HepG2 (cell line): ENCODE measurements around the gene PLVAP. TPM values are rescaled to one million over a fixed set of nuclear protein-coding genes. Genes with fewer than 3 reads are reported as not detected.

Source experiments
- KLF15 ChIP-seq: sonication (generic); formaldehyde crosslinking; IDR thresholded peaks from 2 replicates; pipeline ENCODE4 v1.8.1; 2023; ENCODE audit warnings: borderline replicate concordance, mild to moderate bottlenecking, inconsistent platforms, missing genetic modification reagents, mixed read lengths
- LCORL ChIP-seq, 2 experiments: fragments of 450-650 bp in 1 of 2; sonication (generic) in 1 of 2; formaldehyde crosslinking in 1 of 2; IDR thresholded peaks; 2 replicates each; pipeline versions ENCODE4 v1.5.0 to v1.6.1; 2017 to 2020; ENCODE audit warnings: antibody characterized with exemption in 1 of 2, missing genetic modification reagents in 1 of 2
- MAX ChIP-seq: IDR thresholded peaks from 2 replicates; pipeline ENCODE4 v1.6.1; 2012; ENCODE audit warnings: inconsistent platforms
- MEIS1 ChIP-seq: sonication (generic); formaldehyde crosslinking; IDR thresholded peaks from 2 replicates; pipeline ENCODE4 v1.9.0; 2021; ENCODE audit warnings: mild to moderate bottlenecking, missing genetic modification reagents, moderate library complexity, borderline replicate concordance
- MTF1 ChIP-seq: sonication (generic); formaldehyde crosslinking; IDR thresholded peaks from 2 replicates; pipeline ENCODE4 v1.5.0; 2020; ENCODE audit warnings: missing genetic modification reagents
- NCOA1 ChIP-seq: sonication (generic); formaldehyde crosslinking; IDR thresholded peaks from 2 replicates; pipeline ENCODE4 v1.9.0; 2021; ENCODE audit warnings: missing genetic modification reagents
- PHF21A ChIP-seq: sonication (generic); formaldehyde crosslinking; IDR thresholded peaks from 2 replicates; pipeline ENCODE4 v1.5.0; 2020; ENCODE audit warnings: mild to moderate bottlenecking, missing genetic modification reagents
- SOX13 ChIP-seq, 3 experiments: fragments of 450-650 bp in 1 of 3; sonication (generic) in 1 of 3; formaldehyde crosslinking in 1 of 3; IDR thresholded peaks in 2 of 3; conservative IDR thresholded peaks in 1 of 3; 2 replicates each; pipeline versions ENCODE4 v1.5.0 to v1.6.1; 2016 to 2020; ENCODE audit warnings: antibody characterized with exemption in 1 of 3, mild to moderate bottlenecking in 1 of 3, missing compliant biosample characterization in 1 of 3, missing genetic modification reagents in 1 of 3, moderate library complexity in 1 of 3
- TERF1 ChIP-seq: sonication (generic); formaldehyde crosslinking; IDR thresholded peaks from 2 replicates; pipeline ENCODE4 v1.8.0; 2022; ENCODE audit warnings: mild to moderate bottlenecking, missing genetic modification reagents, moderate library complexity
- XRCC5 ChIP-seq: fragments of 200-400 bp; formaldehyde crosslinking; optimal IDR thresholded peaks from 2 replicates; pipeline ENCODE3; 2017; ENCODE audit warnings: mild to moderate bottlenecking, low read length
- ZNF281 ChIP-seq: sonication (generic); formaldehyde crosslinking; IDR thresholded peaks from 2 replicates; pipeline ENCODE4 v1.4.0; 2020; ENCODE audit warnings: missing genetic modification reagents, borderline replicate concordance
- ZNF530 ChIP-seq: sonication (generic); formaldehyde crosslinking; IDR thresholded peaks from 2 replicates; pipeline ENCODE4 v1.5.0; 2020; ENCODE audit warnings: low read depth, mild to moderate bottlenecking, missing genetic modification reagents
- ZNF644 ChIP-seq: IDR thresholded peaks from 2 replicates; pipeline ENCODE4 v1.6.1; 2016; ENCODE audit warnings: low read depth
- ZNF672 ChIP-seq: sonication (generic); formaldehyde crosslinking; IDR thresholded peaks from 2 replicates; pipeline ENCODE4 v1.8.1; 2022; ENCODE audit warnings: missing genetic modification reagents
- ZNF747 ChIP-seq: sonication (generic); formaldehyde crosslinking; IDR thresholded peaks from 2 replicates; pipeline ENCODE4 v1.8.1; 2023; ENCODE audit warnings: missing genetic modification reagents, mild to moderate bottlenecking, borderline replicate concordance
- ZNF788 ChIP-seq: sonication (generic); formaldehyde crosslinking; IDR thresholded peaks from 2 replicates; pipeline ENCODE4 v1.5.0; 2020; ENCODE audit warnings: mild to moderate bottlenecking, missing genetic modification reagents, borderline replicate concordance
- polyA plus RNA-seq, 8 experiments: library from polyadenylated mRNA; depleted of rRNA in 3 of 8; stranded (reverse) in 7 of 8; unstranded in 1 of 8; fragments of >200 nt; fragmentation: Illumina TruSeq in 4 of 8; extraction: Trizol in 4 of 8; gene quantifications; 2 replicates each; pipeline versions ENCODE4 v1.2.1 to v1.2.3, GENCODE V29; 2011 to 2016; ENCODE audit warnings: low read depth in 4 of 8, missing spikeins in 1 of 8, mixed read lengths in 1 of 8; ENCODE audit not compliant: insufficient read depth in 1 of 8
- total RNA-seq, 5 experiments: library from RNA; depleted of rRNA; stranded (reverse); fragments of >200 nt; fragmentation: Illumina TruSeq; extraction: Trizol; gene quantifications; 2 replicates each; pipeline ENCODE4 v1.2.3, GENCODE V29; 2016; ENCODE audit warnings: low read depth in 1 of 5
- TF ChIP-seq, protein P1 (sequence below): sonication (generic); formaldehyde crosslinking; IDR thresholded peaks from 2 replicates; pipeline ENCODE4 v1.5.0; 2020; ENCODE audit warnings: mild to moderate bottlenecking, missing genetic modification reagents, borderline replicate concordance
- TF ChIP-seq, protein P2 (sequence below): sonication (generic); formaldehyde crosslinking; IDR thresholded peaks from 2 replicates; pipeline ENCODE4 v1.5.0; 2020; ENCODE audit warnings: missing genetic modification reagents

PLVAP gene
- total and polyA plus RNA-seq, 2 of the 13 experiments (the other 11 are each of a cell fraction or from before 2014, with no cell fraction given) = 0.26 TPM; not detected in 1

DNA sequence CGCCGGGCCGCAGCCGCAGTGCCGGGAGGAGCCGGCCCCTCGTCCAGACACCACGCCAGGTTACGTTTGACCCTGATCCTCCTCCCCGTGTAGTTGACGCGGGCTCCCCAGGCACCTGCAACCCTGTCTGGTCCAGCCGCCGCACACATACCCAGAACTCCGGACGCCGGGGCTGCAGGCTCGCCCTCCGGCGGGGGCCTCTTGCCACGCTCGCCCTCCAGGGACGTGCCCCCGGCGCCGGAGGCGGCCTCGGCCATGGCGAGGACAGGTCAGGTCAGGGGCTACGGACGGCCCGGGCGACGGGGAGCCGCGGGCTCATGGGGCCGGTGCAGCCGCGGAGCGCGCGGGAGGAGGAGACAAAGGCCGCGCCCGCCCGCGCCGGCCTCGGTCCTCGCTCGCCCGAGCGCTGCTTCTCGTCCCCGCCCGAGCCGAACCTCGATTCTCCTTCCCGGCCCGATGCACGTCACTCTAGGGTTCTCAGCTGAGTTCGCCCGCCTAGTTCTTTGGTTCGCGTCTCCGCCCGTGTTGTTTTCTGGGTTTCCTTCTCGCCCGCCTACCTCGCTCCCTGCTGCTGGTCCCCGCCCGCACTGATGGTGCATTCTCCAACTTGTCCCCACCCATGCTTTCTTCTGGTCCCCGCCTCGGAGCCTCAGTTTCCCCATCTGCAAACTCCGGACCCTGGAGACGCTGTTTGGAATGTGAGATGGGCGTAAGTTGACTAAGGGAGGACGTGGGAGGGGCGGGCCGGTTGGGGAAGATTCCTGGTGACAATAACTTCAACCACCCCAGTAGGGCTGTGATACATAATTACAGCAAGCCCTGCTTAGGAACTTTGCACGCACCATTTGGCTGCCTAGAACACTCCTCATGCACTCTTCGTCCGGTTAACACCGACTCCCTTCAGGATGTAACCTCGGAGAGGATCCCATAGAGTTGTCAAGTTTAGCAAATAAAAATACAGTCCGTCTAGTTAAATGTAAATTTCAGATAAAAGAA is 42.4 kb downstream of the PLVAP start, which contains the start of gene ANO8 (continued):
- TF ChIP-seq, protein P1, sequence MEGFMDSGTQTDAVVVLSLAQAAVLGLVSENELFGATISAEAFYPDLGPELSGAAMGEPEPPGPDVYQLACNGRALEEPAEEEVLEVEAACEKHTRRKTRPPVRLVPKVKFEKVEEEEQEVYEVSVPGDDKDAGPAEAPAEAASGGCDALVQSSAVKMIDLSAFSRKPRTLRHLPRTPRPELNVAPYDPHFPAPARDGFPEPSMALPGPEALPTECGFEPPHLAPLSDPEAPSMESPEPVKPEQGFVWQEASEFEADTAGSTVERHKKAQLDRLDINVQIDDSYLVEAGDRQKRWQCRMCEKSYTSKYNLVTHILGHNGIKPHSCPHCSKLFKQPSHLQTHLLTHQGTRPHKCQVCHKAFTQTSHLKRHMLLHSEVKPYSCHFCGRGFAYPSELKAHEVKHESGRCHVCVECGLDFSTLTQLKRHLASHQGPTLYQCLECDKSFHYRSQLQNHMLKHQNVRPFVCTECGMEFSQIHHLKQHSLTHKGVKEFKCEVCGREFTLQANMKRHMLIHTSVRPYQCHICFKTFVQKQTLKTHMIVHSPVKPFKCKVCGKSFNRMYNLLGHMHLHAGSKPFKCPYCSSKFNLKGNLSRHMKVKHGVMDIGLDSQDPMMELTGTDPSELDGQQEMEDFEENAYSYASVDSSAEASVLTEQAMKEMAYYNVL = peak; percentile 82; the same call in 1 of the 2 replicates
- TF ChIP-seq KLF15 (no peak), MTF1 (CRISPR knock-in tag) (no peak), ZNF530 (no peak), TERF1 (CRISPR knock-in tag) (no peak), ZNF672 (no peak), NCOA1 (CRISPR knock-in tag) (no peak), MAX (peak; percentile 86), XRCC5 (peak; percentile 94), PHF21A (peak; percentile 75), ZNF747 (CRISPR knock-in tag) (peak; percentile 66; the same call in 1 of the 2 replicates), MEIS1 (CRISPR knock-in tag) (peak; percentile 27; the same call in 1 of the 2 replicates), ZNF788 (CRISPR knock-in tag) (peak; percentile 84; the same call in 1 of the 2 replicates), ZNF644 (CRISPR knock-in tag) (no peak), SOX13 (IDR thresholded peaks at IDR 0.05) (no peak; the same call in 1 of the 2 replicates), SOX13 (CRISPR knock-in tag; conservative IDR thresholded peaks at IDR 0.05 in 1 of 2, IDR thresholded peaks at IDR 0.05 in 1 of 2) (0 out of 4 replicates have a peak, but pooled peaks of 1 of the 2 experiments have one; percentile 42), LCORL (IDR thresholded peaks at IDR 0.05) (no peak), LCORL (CRISPR knock-in tag; IDR thresholded peaks at IDR 0.05) (peak; percentile 84), ZNF281 (CRISPR knock-in tag) (no peak)
- TF ChIP-seq, protein P2, sequence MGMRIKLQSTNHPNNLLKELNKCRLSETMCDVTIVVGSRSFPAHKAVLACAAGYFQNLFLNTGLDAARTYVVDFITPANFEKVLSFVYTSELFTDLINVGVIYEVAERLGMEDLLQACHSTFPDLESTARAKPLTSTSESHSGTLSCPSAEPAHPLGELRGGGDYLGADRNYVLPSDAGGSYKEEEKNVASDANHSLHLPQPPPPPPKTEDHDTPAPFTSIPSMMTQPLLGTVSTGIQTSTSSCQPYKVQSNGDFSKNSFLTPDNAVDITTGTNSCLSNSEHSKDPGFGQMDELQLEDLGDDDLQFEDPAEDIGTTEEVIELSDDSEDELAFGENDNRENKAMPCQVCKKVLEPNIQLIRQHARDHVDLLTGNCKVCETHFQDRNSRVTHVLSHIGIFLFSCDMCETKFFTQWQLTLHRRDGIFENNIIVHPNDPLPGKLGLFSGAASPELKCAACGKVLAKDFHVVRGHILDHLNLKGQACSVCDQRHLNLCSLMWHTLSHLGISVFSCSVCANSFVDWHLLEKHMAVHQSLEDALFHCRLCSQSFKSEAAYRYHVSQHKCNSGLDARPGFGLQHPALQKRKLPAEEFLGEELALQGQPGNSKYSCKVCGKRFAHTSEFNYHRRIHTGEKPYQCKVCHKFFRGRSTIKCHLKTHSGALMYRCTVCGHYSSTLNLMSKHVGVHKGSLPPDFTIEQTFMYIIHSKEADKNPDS (CRISPR knock-in tag) = peak; percentile 47; the same call in 1 of the 2 replicates
